NCI-H2107 treated with DMSO at 0.1 percent for 48 hours (cell line): ENCODE data around the gene PET100.

ENCODE experiments used
- DNase-seq: peaks from one replicate; lab custom pipeline; 2025; ENCODE audit not compliant: unreplicated experiment; lab: John Stamatoyannopoulos, UW

The PET100 gene, protein sequence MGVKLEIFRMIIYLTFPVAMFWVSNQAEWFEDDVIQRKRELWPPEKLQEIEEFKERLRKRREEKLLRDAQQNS

DNA sequence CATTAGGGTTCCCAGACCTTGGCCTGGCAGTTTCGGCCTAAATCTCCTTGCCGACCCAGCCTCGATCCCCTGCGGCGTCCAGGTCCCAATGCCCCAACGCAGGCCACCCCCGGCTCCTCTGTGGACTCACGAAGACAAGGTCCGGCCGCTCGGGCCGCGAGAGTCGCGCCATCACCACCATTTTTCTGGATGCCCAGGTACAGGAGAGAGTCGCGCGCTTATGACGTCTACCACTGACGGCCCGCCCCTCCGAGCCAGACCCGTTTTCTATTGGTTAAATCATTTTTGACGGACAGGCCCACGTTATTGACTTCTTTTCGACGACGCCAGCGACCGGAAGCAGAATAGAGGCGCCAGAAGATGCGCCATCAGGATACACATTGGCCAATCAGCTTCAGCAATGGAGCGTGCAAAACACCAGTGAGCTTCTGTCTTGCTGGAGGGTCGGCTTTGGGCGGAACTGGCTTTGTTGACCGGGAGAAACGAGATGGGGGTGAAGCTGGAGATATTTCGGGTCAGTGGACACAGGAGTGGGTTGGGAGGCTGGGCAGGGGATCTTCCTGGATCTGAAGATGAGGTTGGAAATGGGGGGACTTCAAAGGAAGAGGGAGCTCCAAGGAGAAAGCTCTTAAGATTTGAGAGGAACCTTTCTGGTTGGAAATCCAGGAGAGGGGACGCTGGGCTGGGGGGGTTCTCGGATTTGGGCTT lies at the start of gene PET100, which contains the start of gene XAB2:
TSS of gene PET100 (plus strand) at position 447 of the 708 bp plus-strand sequence. CDS start at position 488, 41 bp downstream.
TSS of gene XAB2 (minus strand) at position 199 of the 708 bp plus-strand sequence. CDS start at position 181, 18 bp downstream.
- peak; percentile 98 for DNase-seq

DNA sequence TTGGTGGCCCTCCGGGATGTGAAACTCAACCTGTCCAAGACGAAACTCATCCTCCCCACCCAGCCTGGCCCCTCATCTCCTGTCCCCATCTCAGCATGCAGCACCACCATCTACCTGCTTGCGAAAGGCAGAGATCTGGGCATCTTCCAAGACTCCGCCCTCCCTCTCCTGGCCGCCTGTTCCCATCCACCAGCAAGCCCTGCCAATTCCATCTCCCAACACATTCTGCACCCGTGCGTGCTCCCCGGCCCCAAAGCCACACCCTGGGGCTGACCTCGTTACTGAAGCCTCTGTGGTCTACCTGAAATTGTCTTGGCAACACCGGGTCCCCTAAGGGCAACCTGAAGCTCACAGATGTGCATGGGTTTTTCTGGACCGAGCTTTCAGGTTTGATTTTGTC lies 47.1 kb upstream of the PET100 start:
- no peak for DNase-seq

DNA sequence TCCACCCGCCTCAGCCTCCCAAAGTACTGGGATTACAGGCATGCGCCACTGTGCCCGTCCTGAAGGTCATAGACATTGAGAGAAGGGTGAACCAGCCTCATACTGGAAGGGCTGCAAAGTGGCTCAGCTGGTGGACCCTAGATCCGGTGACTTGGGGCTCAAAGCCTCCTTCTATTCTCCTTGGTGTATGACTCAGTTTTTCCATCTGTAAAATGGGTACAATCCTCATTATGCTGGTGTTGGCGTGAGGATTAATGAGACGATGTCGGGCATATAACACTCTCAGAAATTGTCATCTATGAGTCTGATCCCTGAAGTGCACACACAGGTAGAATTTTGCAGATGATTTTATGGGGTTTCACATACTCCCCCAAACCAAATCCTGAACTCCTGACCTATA lies 39.8 kb upstream of the PET100 start:
- DNase-seq, result no peak

DNA sequence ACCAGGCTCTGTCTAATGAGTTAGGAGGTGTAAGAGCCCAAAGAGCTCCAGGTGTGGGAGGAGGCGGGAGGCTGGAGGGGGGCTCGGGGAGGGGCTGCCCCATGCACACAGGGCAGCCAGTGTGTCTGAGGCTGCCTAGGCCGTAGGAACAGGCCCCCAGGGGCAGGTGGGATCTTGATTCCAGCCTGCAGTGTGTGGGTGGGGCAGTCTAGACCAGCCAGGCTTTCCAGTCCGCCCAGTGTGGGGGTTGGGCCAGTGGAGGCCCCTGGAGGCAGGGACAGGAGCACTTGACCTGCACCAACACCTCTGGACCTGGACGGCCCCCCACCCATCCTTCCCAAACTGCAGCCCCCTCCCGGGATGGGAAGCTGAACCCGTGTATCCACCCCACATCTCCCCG lies 39.3 kb upstream of the PET100 start:
- DNase-seq, result no peak

DNA sequence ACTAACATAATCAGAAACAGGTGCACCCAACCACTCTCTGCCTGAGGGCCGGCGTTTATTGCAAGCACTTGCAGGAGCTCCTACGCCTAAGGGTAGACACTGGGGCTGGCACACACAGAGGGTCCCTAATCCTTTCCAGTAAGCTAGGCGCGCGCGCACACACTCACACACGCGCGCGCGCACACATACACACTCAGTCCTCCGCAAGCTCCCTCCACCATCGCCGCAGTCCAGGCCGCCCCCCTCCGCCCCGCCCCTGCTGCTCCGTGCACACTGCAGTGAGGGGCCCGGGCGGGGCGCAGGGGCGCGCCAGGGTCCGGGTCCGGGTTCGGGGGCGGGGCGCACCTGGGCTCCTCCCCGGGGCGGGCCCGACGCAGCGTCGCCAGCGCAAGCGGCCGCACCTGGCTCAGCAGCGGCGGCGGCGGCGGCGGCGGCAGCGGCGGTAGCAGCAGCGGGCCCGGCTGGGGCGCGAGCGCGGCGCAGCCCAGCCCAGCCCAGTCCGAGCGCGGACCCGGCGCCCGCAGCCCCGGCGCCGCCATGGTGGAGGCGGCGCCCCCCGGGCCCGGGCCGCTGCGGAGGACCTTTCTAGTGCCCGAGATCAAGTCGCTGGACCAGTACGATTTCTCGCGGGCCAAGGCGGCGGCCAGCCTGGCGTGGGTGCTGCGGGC lies 34.0 kb upstream of the PET100 start, which contains the start of gene CAMSAP3:
TSS of gene CAMSAP3 (plus strand) at position 398 of the 668 bp plus-strand sequence. CDS start at position 538, 140 bp downstream.
- DNase-seq, result peak; percentile 54

DNA sequence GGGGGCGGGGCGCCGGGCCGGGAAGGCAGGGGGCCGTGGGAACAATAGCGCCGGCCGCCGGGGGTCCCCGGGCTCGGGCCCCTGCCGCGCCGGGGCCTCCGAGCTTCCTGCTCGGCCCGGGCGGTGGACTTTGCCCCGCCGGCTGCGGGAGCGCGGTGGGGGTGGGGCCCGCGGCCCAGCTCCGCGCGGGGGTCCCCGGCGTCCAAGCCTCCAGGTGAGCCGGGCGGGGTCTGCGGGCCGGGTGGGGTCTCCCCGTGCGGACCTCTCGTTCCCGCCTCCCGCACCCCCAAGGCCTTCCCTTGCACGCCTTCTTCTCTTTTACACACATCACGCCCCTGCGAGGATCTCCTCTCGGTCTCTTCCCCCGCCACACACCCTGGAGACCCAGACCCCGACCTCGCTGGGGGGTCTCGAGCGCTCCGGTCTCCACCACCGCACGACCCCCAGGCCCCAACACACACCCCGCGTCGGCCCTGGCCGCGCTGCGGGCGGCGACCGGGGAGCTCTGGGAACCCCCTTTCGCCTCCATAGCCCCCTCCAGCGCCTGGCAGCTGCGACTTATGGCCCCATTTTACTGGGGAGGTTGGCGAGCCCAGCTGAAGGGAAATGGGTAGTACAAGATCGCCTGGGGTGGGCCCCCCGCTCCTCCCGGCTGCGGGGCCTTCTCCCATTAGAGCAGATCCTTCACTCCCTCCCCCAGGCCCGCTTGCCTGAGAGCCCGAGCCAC lies 33.2 kb upstream of the PET100 start:
- no peak for DNase-seq

DNA sequence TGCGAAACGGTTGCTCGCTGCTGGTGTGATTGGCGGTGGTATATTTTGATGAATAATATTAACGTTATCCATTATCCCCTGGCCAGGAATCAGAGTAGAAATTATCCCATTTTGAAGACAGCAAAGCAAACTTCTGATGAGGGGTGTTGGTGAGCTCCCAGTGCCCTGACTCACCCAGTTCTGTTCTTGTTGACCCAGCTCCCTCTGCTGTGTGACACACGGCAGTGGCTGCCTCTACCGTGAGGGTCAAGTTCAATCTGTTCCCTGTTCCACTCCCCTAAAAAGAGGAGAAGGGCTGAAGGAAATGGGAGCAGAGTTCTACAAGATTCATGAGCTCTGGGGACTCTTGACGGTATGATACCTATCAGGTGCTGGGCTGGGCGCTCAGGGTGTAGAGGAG lies 31.9 kb upstream of the PET100 start:
- DNase-seq, result no peak

DNA sequence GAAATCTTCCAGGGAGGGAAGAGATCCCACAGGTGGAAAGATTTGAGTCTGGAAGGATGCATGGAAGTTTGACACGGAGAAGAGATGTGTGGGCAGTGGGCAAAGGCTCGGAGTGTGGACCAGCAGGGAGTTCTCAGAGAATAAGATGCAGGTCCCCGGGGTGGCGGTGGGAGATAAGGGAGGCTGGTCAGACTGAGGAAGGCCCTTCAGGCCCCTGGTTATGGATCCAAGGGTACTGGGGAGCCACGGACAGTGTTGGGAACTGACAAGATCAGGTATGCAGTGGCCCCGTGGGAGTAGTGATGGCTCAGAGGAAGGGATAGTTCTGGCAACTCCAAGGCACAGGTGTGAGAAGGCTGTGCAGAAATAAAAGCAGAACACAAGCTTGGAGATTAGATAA lies 31.4 kb upstream of the PET100 start:
- DNase-seq, result no peak

DNA sequence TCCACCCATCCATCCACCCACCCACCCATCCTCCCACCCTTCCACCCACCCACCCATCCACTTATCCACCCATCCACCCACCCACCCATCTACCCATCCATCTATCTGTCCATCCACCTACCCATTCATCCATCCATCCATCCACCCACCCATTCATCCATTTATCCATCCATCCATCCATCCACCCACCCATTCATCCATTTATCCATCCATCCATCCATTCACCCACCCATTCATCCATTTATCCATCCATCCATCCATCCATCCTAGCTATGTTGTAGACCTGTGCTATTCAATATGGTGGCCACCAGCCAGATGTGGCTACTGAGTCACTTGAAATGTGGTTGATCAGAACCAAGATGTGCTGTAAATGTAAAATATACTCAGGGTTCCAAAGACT lies 28.9 kb upstream of the PET100 start:
- DNase-seq, result no peak

DNA sequence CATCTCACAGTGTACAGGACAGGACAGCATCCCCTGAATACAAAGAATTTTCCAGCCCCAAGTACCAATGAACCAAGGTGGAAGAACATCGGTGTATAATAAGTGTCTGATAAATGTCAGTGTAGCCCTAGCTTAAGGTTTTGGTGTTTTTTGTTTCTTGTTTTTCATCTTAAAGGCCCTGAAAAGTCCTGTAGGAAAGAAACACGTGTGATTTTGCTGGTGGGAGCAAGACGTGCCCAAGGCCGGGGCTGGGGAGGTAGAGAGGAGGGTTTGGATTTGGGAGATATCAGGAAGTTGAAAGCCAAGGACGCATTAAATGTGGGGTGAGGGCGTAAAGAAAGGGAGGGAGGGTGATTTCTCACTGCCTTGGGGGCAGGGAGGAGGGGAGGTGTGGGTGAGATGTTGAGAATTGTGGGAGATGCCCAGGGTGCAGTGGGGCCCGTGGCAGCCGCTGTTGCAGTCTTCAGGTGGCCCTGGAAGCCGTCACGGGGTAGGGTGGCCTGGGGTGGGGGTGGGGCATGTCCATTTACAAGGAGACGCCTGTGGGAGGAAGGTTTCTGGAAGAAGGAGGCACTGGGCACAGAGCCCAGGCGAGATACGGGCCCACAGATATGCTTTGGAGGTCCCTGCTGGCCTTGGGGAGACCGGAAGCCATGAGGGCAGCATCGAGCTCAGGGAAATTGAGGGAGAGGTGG lies 27.2 kb upstream of the PET100 start:
- no peak for DNase-seq

DNA sequence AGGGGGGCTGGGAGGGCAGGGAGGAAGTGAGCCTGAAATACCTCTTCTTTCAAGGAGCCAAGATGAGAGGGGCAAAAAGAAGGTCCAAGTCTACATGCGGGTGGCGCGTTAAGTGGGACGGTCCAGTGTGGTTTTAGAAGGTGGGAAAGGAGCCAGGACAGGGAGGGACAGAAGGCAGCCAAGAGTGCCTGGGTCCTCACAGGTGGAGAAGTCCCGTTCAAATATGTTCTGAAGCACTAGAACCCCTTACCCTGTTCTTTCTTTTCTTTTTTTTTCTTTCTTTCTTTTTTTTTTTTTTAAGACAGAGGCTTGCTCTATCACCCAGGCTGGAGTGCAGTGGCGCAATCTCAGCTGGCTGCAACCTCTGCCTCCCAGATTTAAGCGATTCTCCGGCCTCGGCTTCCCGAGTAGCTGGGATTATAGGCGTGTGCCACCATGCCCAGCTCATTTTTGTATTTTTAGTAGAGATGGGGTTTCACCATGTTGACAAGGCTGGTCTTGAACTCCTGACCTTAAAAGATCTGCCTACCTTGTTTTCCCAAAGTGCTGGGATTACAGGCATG lies 26.6 kb upstream of the PET100 start:
- no peak for DNase-seq

DNA sequence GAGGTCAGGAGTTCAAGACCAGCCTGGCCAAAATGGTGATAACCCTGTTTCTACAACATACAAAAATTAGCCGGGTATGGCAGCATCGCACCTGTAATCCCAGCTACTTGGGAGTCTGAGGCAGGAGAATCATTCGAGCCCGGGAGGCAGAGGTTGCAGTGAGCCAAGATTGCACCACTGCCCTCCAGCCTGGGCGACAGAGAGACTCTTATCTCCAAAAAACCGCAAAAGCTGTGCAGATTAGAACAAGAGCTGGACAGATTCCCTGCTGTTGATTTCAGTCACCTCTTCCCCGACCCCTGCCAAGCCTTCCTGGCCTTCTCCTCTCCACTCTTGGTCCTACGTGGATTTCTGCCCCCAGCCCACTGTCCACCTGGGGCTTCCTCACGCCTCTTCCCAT lies 25.7 kb upstream of the PET100 start:
- no peak for DNase-seq

DNA sequence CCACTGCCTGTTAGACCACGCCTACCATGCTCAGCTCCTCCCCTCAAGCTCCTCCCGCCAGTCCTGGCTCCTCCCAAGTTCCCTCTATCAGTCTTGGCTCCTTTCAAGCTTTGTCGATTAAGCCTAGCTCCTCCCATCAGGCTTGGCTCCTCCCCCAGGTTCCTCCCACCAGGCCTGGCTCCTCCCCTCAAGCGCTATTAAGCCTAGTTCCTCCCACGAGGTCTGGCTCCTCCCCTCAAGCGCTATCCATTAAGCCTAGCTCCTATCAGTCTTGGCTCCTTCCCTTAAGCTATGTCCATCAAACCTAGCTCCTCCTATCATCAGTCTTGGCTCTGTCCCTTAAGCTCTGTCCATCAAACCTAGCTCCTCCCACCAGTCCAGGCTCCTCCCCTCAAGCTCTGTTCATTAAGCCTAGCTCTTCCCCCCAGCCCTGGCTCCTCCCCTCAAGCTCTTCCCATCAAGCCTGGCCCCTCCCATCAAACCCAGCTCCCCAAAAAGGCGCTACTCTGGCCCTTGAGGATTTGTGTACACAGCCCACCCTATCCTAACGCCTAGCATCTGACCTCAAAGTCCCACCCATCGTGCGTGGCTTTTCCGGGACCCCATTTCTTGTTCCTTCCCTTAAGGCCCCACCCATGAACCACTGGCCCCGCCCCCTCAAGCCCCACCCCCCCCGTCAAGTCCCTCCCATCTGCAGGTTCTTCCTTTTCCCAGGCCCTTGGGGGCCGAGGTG lies 23.9 kb upstream of the PET100 start:
- DNase-seq, result no peak

DNA sequence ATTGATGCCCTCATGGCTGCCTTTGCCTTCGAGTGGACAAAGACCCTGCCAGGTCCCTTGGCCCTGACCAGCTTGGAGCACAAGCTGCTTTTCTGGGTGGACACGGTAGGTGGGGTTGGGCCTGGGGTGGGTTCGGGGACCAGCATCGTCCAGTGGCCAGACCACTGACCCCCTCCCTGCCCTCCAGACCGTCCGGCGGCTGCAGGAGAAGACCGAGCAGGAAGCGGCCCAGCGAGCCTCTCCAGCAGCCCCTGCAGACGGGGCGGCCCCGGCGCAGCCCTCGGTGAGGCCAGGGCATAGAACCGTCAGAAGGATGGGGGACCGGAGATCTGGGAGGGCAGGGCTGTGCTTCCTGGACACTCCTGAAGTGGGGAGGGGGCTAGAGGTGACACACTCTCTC lies 23.3 kb upstream of the PET100 start:
- no peak for DNase-seq

DNA sequence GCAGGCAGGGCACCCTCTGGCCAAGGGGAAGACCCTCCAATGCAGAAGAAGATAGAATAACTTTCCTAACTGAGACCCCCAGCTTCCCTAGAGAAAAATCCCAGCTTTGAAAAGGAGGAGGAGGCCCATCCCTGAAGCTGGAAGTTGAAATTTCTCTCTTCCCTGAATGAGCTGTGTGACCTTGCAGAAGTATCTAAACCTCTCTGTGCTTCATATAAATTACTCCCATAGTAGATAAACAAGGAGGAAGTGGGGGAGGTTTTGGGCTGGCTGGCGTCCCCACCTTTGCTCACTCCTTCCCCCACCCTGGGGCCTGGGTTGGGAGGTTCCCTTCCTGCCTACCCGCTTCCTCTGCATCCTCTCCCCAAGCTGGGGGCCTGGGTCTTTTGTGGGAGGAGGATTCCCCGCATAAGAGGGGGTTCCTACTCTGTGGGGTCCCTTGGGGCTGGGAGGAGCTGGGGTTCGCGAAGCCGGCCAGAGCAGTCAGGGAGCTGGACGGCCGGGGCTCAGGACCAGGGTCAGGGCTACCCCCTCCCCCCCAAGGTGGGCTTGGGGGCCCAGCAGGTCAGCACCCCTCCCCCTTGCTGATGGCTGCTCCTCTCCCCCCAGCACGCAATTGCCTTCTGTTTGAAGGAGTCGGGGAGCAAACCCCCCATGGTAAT lies 22.2 kb upstream of the PET100 start:
- DNase-seq, result no peak

DNA sequence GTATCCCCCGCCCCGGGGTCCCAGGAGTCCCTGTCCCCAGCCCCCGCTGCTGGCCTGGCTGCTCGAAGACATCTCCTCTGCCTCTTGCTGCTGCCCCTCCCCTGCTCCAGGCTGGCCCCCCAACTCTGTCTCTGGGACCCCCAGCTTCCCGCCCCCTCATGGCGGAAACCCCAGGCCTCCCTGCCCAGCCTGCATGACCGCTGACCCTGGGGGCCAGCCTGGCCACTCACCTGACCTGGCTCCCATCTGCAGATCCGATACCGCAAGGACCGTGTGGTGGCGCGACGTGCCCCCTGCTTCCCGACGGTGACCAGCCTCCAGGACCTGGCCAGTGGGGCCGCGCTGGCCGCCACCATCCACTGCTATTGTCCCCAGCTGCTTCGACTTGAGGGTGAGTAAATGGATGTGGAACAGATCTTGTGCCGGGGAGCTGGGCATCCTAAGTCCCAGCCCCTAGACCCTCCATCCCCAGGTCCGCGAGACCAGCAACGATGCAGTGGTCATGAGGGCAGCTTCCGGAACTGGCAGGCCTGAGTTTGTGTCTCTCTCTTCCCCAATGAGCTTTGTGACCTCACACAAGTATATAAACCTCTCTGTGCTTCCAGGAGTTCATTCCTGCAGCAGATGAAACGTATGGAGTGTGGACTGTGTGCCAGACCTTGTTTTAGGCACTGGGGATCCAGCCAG lies 21.6 kb upstream of the PET100 start:
- no peak for DNase-seq

DNA sequence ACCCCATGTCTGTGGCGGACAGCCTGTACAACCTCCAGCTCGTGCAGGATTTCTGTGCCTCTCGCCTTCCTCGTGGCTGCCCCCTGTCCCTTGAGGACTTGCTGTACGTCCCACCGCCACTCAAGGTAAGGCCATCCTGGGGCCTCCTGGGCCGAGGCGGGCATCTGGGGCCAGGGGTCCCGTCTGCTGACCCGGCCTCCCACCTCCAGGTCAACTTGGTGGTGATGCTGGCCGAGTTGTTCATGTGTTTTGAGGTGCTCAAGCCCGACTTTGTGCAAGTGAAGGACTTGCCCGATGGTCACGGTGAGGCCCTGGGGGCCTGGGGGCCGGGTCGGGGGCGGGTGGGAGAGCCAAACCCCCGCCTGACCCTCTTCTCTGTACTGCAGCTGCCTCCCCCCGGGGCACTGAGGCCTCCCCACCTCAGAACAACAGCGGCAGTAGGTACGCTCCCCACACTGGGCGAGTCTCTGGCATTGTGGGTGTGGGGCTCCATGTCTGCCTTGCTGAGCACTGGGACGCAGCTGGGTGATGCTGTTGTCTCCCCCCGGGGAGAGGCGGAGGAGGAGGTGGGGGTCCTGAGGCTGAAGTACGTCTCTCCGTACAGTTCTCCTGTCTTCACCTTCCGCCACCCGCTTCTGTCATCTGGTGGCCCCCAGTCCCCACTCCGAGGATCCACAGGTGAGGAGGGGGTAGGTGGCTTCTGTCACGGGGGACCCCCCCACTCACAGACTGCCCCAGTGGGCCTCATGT lies 18.9 kb upstream of the PET100 start:
- no peak for DNase-seq

DNA sequence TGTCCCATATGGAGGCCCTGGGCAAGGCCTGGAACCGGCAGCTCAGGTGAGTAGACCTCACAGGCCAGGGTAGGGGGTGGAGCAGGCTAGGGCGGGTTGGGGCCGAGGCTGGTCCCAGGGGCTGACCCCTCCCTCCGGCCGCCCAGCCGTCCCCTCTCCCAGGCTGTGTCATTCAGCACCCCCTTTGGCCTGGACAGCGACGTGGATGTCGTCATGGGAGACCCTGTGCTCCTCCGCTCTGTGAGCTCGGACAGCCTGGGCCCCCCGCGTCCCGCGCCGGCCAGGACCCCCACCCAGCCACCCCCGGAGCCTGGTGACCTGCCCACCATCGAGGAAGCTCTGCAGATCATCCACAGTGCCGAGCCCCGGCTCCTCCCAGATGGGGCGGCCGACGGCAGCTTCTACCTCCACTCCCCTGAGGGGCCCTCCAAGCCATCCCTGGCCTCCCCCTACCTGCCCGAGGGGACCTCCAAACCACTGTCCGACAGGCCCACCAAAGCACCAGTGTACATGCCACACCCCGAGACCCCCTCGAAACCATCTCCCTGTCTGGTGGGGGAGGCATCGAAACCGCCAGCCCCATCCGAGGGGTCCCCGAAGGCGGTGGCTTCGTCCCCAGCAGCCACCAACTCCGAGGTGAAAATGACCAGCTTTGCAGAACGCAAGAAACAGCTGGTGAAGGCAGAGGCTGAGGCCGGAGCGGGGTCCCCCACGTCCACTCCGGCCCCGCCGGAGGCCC lies 17.9 kb upstream of the PET100 start:
- no peak for DNase-seq
